ENCODE data around the gene DMRTB1. TPM values are rescaled to one million over a fixed set of nuclear protein-coding genes. Genes with fewer than 3 reads are reported as not detected.

Gene DMRTB1
- total and polyA plus RNA-seq, 2 of the 8 experiments (the other 6 are each of a cell fraction or from before 2014, with no cell fraction given) = 0.06 to 0.35 TPM

GRCh38 chr1:53486395-53487026 lies 27.3 kb downstream of the DMRTB1 start:
- TF ChIP-seq CHD2 (IDR thresholded peaks at IDR 0.05; ENCODE audit: low read length) (no peak), SIN3A (conservative IDR thresholded peaks at IDR 0.05 in 1 of 2, IDR thresholded peaks at IDR 0.05 in 1 of 2; ENCODE audit: low read depth in 1 of 2, low read length in 2 of 2) (no peak), JUND (IDR thresholded peaks at IDR 0.05; ENCODE audit: low read length) (no peak), NRF1 (IDR thresholded peaks at IDR 0.05; ENCODE audit: low read depth, low read length) (no peak)

More at GRCh38 chr1:53486395-53487026, 27.3 kb downstream of the DMRTB1 start:
- Histone ChIP-seq H3K27ac (ENCODE audit: low read depth, low read length) (no peak overlapping the region), H3K14ac (ENCODE audit: insufficient read length) (no peak overlapping the region), H3K23me2 (ENCODE audit: low read depth, low read length) (no peaks in the 10 kb centered on the region), H3K4me2 (ENCODE audit: insufficient read depth in 1 of 2, low read depth in 2 of 2, low read length in 2 of 2) (no peak overlapping the region), H4K20me1 (replicated peaks in 1 of 2; ENCODE audit: control insufficient read depth in 1 of 2, insufficient read depth in 2 of 2, low read length in 2 of 2) (no peaks in the 10 kb centered on the region), H4K8ac (ENCODE audit: extremely low read depth, insufficient read depth, low read length) (no peak overlapping the region), H3K4ac (replicated peaks; ENCODE audit: insufficient read length, low read depth, low read length) (peak overlapping the region; percentile 19), H3K9me3 (ENCODE audit: insufficient read depth in 2 of 2, low read depth in 1 of 2, low read length in 1 of 2) (peaks cover 0 to 3% of the 10 kb centered on the region in 2 experiments; a peak in 1 of 4 replicates), H3K56ac (replicated peaks; ENCODE audit: insufficient read length, low read depth, low read length) (no peak overlapping the region), H3K79me2 (ENCODE audit: control insufficient read depth in 1 of 2, insufficient read depth in 2 of 2, low read length in 2 of 2) (no peaks in the 10 kb centered on the region), H2AK5ac (ENCODE audit: low read depth, low read length) (0 out of 2 replicates have a peak overlapping the region, but pooled peaks have one; percentile 33), H2BK120ac (replicated peaks; ENCODE audit: low read depth, low read length) (no peak overlapping the region), H4K91ac (replicated peaks; ENCODE audit: insufficient read length, low read length) (peak overlapping the region; percentile 51), H3K9ac (replicated peaks in 1 of 4; ENCODE audit: extremely low read depth in 1 of 4, low read depth in 3 of 4, low read length in 3 of 4) (no peak overlapping the region), H4K5ac (ENCODE audit: insufficient read length, low read depth, low read length) (no peak overlapping the region), H2BK15ac (ENCODE audit: low read length) (0 out of 2 replicates have a peak overlapping the region, but pooled peaks have one; percentile 29), H3K4me1 (replicated peaks in 1 of 4; ENCODE audit: control insufficient read depth in 3 of 4, insufficient read depth in 4 of 4, low read length in 3 of 4) (peaks cover 0 to 12% (median 3%) of the 10 kb centered on the region in 4 experiments; a peak in 5 of 7 replicates), H2BK12ac (ENCODE audit: low read depth, low read length) (peak overlapping the region; percentile 75; the same call in 1 of the 2 replicates), H3K79me1 (ENCODE audit: low read depth, low read length) (no peaks in the 10 kb centered on the region), H3K18ac (ENCODE audit: extremely low read depth, low read length) (no peak overlapping the region; the same call in 1 of the 2 replicates), H2BK20ac (ENCODE audit: low read length) (no peak overlapping the region), H2BK5ac (ENCODE audit: low read depth, low read length) (no peak overlapping the region), H3K27me3 (replicated peaks in 1 of 4; ENCODE audit: control insufficient read depth in 3 of 4, extremely low read depth in 1 of 4, insufficient read depth in 3 of 4, low read length in 3 of 4) (peaks cover 0 to 3% (median 2%) of the 10 kb centered on the region in 4 experiments; a peak in 2 of 7 replicates), H3K23ac (ENCODE audit: insufficient read length) (no peak overlapping the region), H3K36me3 (ENCODE audit: control insufficient read depth in 2 of 4, insufficient read depth in 4 of 4, low read length in 3 of 4) (no peaks in the 10 kb centered on the region), H3K4me3 (ENCODE audit: extremely low read depth in 1 of 4, insufficient read depth in 2 of 4, low read depth in 3 of 4, low read length in 4 of 4) (no peak overlapping the region), H2AFZ (ENCODE audit: low read length) (peak overlapping the region; percentile 38; the same call in 1 of the 2 replicates)
- FAIRE-seq (no peak), DNase-seq (ENCODE audit: low read depth in 1 of 2, low spot score in 2 of 2) (no peak)
- CTCF ChIA-PET (ENCODE audit: partially characterized antibody) = interaction anchor here (0.8 to 9.7 kb wide), 50 partner anchors 9 to 308 kb away, joined by 3 to 264 read pairs (median 8); no protein-coding TSS in a partner anchor
- POLR2A ChIA-PET (ENCODE audit: partially characterized antibody) = interaction anchor here (0.9 kb wide), 1 partner anchor 94 kb away, joined by 4 read pairs; no protein-coding TSS in a partner anchor
- WGBS, 2 experiments (ENCODE audit: extremely low coverage in 1 of 2, insufficient coverage in 1 of 2, insufficient read length in 1 of 2, insufficient replicate concordance in 2 of 2, low coverage in 1 of 2, low lambda C conversion rate in 2 of 2, missing lambda C conversion rate in 1 of 2) = 85% methylated on average over 9 of the region's 9 CpGs; no CpG with 5 or more reads in 1 of the 2 experiments
